HUES48 (cell line): ENCODE results near the gene FKBP10.
"Not testable (repeated sequence)": the region's sequence is repeated elsewhere in the genome, so short reads cannot be mapped to it uniquely, and the experiment has no call there.

Experiments used
- H3K27ac ChIP-seq: one replicate; pipeline ENCODE4 v1.7.0; 2013; ENCODE audit warnings: low read depth, low read length, inconsistent platforms
- H3K27me3 ChIP-seq: 2 replicates; pipeline ENCODE4 v1.6.1; 2013; ENCODE audit warnings: mild to moderate bottlenecking, low read length; ENCODE audit not compliant: control insufficient read depth, insufficient read depth
- H3K36me3 ChIP-seq: 2 replicates; pipeline ENCODE4 v1.6.1; 2013; ENCODE audit warnings: low read length; ENCODE audit not compliant: control insufficient read depth, insufficient read depth
- H3K4me1 ChIP-seq: 2 replicates; pipeline ENCODE4 v1.6.1; 2013; ENCODE audit warnings: mild to moderate bottlenecking, low read length; ENCODE audit not compliant: control insufficient read depth, insufficient read depth
- H3K4me3 ChIP-seq: 2 replicates; pipeline ENCODE4 v1.5.1; 2013; ENCODE audit warnings: mild to moderate bottlenecking, low read depth, low read length
- H3K9ac ChIP-seq: 2 replicates; pipeline ENCODE4 v1.6.1; 2013; ENCODE audit warnings: mild to moderate bottlenecking, low read depth, low read length, moderate library complexity
- H3K9me3 ChIP-seq: 2 replicates; pipeline ENCODE4 v1.6.1; 2013; ENCODE audit warnings: low read length; ENCODE audit not compliant: control insufficient read depth, insufficient read depth

Gene FKBP10

DNA sequence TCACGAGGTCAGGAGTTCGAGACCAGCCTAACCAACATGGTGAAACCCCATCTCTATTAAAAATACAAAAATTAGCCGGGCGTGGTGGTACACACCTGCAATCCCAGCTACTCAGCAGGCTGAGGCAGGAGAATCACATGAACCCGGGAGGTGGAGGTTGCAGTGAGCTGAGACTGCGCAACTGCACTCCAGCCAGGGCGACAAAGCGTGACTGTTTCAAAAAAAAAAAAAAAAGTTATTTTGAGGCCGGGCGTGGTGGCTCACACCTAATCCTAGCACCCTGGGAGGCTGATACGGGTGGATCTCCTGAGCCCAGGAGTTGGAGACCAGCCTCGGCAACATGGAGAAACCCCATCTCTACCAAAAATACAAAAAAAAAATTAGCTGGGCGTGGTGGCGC, 38.6 kb downstream of the FKBP10 start:
- not testable (repeated sequence) for H3K4me1 ChIP-seq, H3K9me3 ChIP-seq, H3K4me3 ChIP-seq, H3K27ac ChIP-seq, H3K27me3 ChIP-seq, H3K9ac ChIP-seq
- peaks cover 34% of the 10 kb centered on the region for H3K36me3 ChIP-seq

DNA sequence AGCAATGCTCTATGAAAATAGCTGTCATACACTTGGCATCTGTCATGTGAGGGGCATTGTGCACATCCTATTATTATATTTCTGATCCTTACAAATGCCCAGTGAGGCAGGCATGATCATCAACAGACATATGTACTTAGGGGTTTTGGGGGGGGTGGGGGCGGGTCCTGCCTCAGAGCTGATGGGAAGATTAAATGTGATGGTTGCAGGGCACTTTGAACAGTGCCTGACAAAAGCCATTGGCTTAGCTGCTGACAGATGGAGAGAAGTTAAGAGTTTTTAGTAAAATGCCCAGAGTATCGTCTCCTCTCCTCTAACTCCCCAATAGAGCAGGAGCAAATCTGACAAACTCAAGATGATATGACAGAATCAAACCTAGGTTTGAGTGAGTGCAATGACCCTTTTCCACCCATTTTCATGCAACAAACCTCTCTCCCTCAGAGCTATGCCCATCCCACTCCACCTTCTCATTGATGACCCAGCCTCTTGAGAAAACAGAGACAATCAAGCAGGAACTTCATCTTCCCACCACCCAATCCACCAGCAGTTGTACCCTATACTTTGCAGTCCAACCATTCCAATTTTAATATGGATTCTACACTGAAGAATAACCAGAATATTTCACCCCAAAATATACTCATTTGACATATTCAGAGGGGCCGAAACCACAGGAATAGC, 47.6 kb downstream of the FKBP10 start:
- H3K27ac ChIP-seq = peak overlapping the region; percentile 70
- no peaks in the 10 kb centered on the region for H3K36me3 ChIP-seq
- H3K27me3 ChIP-seq = no peaks in the 10 kb centered on the region
- no peak overlapping the region for H3K9ac ChIP-seq
- no peaks in the 10 kb centered on the region for H3K9me3 ChIP-seq
- no peak overlapping the region for H3K4me3 ChIP-seq
- H3K4me1 ChIP-seq = peaks cover 38% of the 10 kb centered on the region

DNA sequence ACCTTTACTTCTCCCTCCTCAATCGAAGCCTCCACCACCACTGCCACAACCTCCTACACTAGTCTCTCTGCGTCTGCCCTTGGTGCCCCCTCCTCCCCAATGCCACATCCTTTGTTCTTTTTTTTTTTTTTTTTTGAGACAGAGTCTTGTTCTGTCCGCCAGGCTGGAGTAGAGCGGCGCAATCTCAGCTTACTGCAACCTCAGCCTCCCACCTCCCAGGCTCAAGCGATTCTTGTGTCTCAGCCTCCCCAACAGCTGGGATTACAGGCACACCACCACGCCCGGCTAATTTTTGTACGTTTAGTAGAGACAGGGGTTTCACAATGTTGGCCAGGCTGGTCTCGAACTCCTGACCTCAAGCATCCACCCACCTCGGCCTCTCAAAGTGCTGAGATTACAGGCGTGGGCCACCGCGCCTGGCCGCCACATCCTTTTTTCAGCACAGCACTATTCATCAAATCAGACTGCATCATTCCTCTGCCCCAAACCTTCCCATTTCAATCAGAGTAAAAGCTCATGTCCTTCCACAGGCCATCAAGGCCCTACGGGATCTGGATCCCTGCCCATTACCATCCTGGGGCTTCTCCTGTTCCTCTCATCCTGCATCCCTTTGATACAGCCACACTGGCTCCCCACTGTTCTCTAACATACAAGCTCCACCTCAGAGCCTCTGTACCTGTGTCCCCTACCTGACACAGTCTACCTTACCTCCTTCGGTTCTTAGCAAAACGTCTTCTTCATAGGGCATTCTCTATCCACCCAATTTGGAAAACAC, 50.5 kb downstream of the FKBP10 start:
- Histone ChIP-seq H3K36me3 (peaks cover 18% of the 10 kb centered on the region), H3K9me3 (no peaks in the 10 kb centered on the region), H3K27ac (no peak overlapping the region), H3K4me1 (peaks cover 38% of the 10 kb centered on the region), H3K9ac (no peak overlapping the region), H3K27me3 (no peaks in the 10 kb centered on the region), H3K4me3 (peak overlapping the region; percentile 94)

DNA sequence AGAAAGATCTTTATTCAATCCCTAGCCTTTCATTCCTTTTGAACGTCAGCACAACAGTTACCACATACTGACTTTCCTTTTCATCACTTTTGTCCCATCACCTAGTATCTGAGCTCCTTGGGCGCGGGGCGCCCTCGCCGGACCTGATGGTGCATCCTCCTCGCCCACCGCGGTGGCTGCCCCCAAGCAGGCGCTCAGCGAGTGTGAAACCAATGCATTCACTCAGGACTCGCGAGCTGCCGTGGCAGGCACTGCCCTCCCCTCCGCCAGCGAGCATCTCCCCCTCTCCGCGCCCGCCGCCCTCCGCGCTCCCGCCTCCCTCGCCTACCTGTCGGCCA, 51.7 kb downstream of the FKBP10 start:
- Histone ChIP-seq H3K27ac (peak overlapping the region; percentile 88), H3K4me1 (peaks cover 38% of the 10 kb centered on the region), H3K4me3 (peak overlapping the region; percentile 94), H3K9ac (peak overlapping the region; percentile 91), H3K9me3 (no peaks in the 10 kb centered on the region), H3K27me3 (no peaks in the 10 kb centered on the region), H3K36me3 (peaks cover 30% of the 10 kb centered on the region)

DNA sequence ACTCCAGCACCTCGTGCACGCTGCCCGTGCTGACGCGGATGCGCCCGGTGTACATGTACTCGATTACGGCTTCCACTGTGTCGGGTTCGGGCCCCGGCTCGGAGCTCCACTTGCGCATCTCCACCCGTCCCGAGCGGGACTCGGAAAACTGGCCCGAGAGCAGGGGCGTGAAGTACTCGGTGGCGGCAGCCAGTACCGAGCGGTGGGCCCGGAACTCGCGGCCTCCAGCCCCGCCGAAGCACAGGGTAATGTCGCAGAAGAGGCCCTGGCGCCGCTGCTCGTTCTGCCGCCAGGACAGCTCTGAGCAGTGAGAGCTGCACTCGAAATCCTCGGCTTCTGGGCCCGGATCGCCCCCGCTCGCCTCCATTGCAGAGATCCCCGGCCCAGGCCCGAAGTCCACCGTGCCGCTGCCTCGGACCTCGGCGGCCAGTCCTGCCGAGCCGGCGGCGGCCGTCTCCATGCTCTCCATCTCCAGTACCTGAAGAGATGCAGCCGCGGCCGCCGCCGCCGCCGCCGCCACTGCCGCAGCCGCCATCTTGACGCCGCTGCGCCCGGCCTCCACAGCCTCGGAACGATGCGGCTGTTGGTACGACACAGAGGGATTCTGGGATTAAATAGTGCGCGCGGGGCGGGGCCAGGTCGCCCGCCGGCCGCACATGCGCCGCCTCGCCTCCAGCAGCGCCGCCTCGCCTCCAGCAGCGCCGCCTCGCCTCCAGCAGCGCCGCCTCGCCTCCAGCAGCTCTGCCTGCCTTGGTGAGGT, 52.2 kb downstream of the FKBP10 start, which contains the start of gene KLHL11:
Gene KLHL11, minus strand, starts transcription at position 588 of the 760 bp plus-strand sequence. Its CDS starts 53 bp downstream, at position 535.
- no peaks in the 10 kb centered on the region for H3K27me3 ChIP-seq
- peaks cover 35% of the 10 kb centered on the region for H3K4me1 ChIP-seq
- H3K36me3 ChIP-seq = peaks cover 35% of the 10 kb centered on the region
- peak within 1 kb of the TSS; percentile 94 for H3K4me3 ChIP-seq
- peak within 1 kb of the TSS; percentile 88 for H3K27ac ChIP-seq
- peak within 1 kb of the TSS; percentile 91 for H3K9ac ChIP-seq
- H3K9me3 ChIP-seq = no peaks in the 10 kb centered on the region

GRCh38 chr17:41865596-41865893, 52.7 kb downstream of the FKBP10 start:
- Histone ChIP-seq H3K4me3 (peak overlapping the region; percentile 94), H3K27ac (peak overlapping the region; percentile 88), H3K9ac (no peak overlapping the region), H3K4me1 (peaks cover 30% of the 10 kb centered on the region), H3K9me3 (no peaks in the 10 kb centered on the region), H3K36me3 (peaks cover 41% of the 10 kb centered on the region), H3K27me3 (no peaks in the 10 kb centered on the region)

DNA sequence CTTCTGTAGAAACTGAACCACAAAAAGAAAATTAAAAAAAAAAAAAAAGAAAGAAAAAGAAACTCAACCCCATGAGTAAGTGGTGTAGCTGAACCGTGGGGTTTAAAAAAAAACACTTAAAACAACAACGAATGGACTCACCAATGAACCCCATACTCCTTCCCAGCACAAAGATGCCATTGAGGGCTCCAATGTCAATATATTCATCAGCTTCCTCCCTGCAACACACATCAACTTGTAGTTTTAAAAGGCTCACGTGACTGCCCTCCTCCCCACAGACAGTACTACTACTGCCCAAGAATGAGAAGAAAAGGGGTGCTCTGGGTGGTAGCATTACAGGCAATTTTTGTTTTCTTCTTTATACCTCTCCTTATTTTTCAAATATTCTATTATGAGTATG, 55.8 kb downstream of the FKBP10 start:
- no peak overlapping the region for H3K27ac ChIP-seq

GRCh38 chr17:41869426-41869825, 56.6 kb downstream of the FKBP10 start:
- H3K4me3 ChIP-seq = no peak overlapping the region
- H3K27ac ChIP-seq = no peak overlapping the region
- no peak overlapping the region for H3K9ac ChIP-seq
- no peaks in the 10 kb centered on the region for H3K4me1 ChIP-seq
- H3K27me3 ChIP-seq = no peaks in the 10 kb centered on the region
- H3K36me3 ChIP-seq = peaks cover 78% of the 10 kb centered on the region
- no peaks in the 10 kb centered on the region for H3K9me3 ChIP-seq

More for the DNA sequence above, 55.8 kb downstream of the FKBP10 start:
- Histone ChIP-seq H3K9ac (no peak overlapping the region), H3K4me1 (peaks cover 7% of the 10 kb centered on the region; the same call in 1 of the 2 replicates), H3K27me3 (no peaks in the 10 kb centered on the region), H3K4me3 (no peak overlapping the region), H3K36me3 (peaks cover 69% of the 10 kb centered on the region), H3K9me3 (no peaks in the 10 kb centered on the region)

GRCh38 chr17:41870097-41870496, 57.3 kb downstream of the FKBP10 start:
- Histone ChIP-seq H3K4me3 (no peak overlapping the region), H3K36me3 (peaks cover 83% of the 10 kb centered on the region), H3K9me3 (no peaks in the 10 kb centered on the region), H3K4me1 (no peaks in the 10 kb centered on the region), H3K9ac (no peak overlapping the region), H3K27ac (no peak overlapping the region), H3K27me3 (no peaks in the 10 kb centered on the region)

- H3K36me3 ChIP-seq = peaks cover 84% of the 10 kb centered on the region
- no peaks in the 10 kb centered on the region for H3K9me3 ChIP-seq
- H3K27me3 ChIP-seq = no peaks in the 10 kb centered on the region
- no peaks in the 10 kb centered on the region for H3K4me1 ChIP-seq
- H3K4me3 ChIP-seq = no peak overlapping the region
- H3K9ac ChIP-seq = no peak overlapping the region
- H3K27ac ChIP-seq = no peak overlapping the region
Observed at GRCh38 chr17:41870627-41871026, 57.8 kb downstream of the FKBP10 start.

- Histone ChIP-seq H3K27ac (no peak overlapping the region), H3K4me3 (no peak overlapping the region), H3K27me3 (no peaks in the 10 kb centered on the region), H3K9me3 (no peaks in the 10 kb centered on the region), H3K9ac (no peak overlapping the region), H3K4me1 (no peaks in the 10 kb centered on the region), H3K36me3 (peaks cover 82% of the 10 kb centered on the region)
Observed at GRCh38 chr17:41871789-41872188, 59.0 kb downstream of the FKBP10 start.
